Measurements from ENCODE around the gene LNX1. TPM values are rescaled to one million over a fixed set of nuclear protein-coding genes. Genes with fewer than 3 reads are reported as not detected.

The LNX1 gene
- polyA plus RNA-seq, 1 experiment: 2.6 TPM

DNA sequence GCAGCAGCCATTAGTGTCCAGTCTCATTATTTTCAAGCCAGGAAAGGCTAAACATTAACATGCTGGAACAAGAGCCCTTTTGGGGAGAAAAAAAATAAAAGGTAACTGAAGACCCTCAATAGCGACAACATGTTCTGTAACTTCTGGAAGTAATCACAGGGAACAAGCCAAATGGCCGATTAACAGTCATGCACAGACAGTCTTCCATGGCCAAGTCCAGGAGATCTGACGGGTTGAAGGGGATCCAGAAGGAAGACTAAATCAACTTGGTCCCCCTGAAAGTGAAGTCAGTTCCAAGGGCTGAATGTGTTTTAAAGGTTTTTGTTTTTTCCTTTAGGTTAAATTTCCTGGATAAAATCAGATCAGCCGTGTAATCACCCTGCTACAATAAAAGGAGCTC lies 52.5 kb downstream of the LNX1 start:
- no peak for DNase-seq (ENCODE audit: low read depth, low spot score)
- H3K27me3 ChIP-seq (ENCODE audit: control insufficient read depth, insufficient read depth, low read length): no peaks in the 10 kb centered on the region
- POLR2A ChIA-PET: interaction anchor here (1.0 kb wide), 1 partner anchor 54 kb away, joined by 3 read pairs; no protein-coding TSS in a partner anchor
- H3K9me3 ChIP-seq (ENCODE audit: control insufficient read depth, insufficient read depth, low read length): no peaks in the 10 kb centered on the region
- H3K27ac ChIP-seq (ENCODE audit: low read depth, low read length): no peak overlapping the region
- TF ChIP-seq, protein P1, sequence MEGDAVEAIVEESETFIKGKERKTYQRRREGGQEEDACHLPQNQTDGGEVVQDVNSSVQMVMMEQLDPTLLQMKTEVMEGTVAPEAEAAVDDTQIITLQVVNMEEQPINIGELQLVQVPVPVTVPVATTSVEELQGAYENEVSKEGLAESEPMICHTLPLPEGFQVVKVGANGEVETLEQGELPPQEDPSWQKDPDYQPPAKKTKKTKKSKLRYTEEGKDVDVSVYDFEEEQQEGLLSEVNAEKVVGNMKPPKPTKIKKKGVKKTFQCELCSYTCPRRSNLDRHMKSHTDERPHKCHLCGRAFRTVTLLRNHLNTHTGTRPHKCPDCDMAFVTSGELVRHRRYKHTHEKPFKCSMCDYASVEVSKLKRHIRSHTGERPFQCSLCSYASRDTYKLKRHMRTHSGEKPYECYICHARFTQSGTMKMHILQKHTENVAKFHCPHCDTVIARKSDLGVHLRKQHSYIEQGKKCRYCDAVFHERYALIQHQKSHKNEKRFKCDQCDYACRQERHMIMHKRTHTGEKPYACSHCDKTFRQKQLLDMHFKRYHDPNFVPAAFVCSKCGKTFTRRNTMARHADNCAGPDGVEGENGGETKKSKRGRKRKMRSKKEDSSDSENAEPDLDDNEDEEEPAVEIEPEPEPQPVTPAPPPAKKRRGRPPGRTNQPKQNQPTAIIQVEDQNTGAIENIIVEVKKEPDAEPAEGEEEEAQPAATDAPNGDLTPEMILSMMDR (IDR thresholded peaks at IDR 0.05; ENCODE audit: low read depth, low read length): no peak
- no peak overlapping the region for H3K4me3 ChIP-seq (ENCODE audit: low read depth, low read length)
- CTCF ChIA-PET: no interaction called here

DNA sequence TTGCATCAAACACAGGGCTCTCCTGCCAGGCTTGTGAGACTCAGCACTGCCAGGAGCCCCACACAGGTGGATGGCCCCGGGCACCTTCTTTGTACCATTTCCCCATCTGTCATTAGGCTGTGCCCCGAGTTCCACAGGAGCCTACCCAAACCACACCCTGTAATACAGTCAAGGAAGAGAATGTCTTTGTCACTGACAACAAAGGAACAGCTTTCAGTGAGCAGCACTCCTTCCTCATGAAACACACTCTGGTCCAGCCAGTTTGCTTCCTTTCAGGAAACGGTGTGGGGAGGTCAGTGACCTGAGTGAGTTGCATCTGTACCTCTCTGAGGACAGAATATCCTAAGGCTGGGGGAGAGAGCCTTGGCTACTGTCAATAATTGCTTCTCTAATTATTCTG lies 53.7 kb downstream of the LNX1 start:
- CTCF ChIA-PET: no interaction called here
- POLR2A ChIA-PET: interaction anchor here (1.0 kb wide), 1 partner anchor 53 kb away, joined by 3 read pairs; no protein-coding TSS in a partner anchor
- TF ChIP-seq, protein P1 (IDR thresholded peaks at IDR 0.05; ENCODE audit: low read depth, low read length): no peak
- Histone ChIP-seq H3K4me3 (ENCODE audit: low read depth, low read length) (no peak overlapping the region), H3K27me3 (ENCODE audit: control insufficient read depth, insufficient read depth, low read length) (no peaks in the 10 kb centered on the region), H3K27ac (ENCODE audit: low read depth, low read length) (no peak overlapping the region), H3K9me3 (ENCODE audit: control insufficient read depth, insufficient read depth, low read length) (no peaks in the 10 kb centered on the region)
- no peak for DNase-seq (ENCODE audit: low read depth, low spot score)

DNA sequence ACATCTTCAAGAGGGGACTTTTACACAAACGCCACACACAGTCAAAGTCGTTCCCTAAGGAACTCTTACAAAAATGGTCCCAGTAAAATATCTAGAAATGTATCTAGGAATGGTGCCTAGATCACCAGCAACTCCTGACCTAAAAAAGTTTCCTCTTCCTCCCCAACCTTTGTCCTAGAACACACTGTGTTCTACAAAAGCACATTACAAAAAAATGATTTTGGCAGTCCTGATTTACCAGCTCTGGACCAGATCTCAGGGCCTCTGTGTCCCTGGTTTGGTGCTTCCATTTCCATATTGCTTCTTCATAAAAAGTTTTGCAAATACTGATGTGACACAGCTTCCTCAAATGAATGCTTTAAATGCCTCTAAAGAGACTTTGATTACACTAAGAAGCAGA lies 55.0 kb downstream of the LNX1 start:
- DNase-seq (ENCODE audit: low read depth, low spot score): no peak
- H3K27me3 ChIP-seq (ENCODE audit: control insufficient read depth, insufficient read depth, low read length): no peaks in the 10 kb centered on the region
- no peaks in the 10 kb centered on the region for H3K9me3 ChIP-seq (ENCODE audit: control insufficient read depth, insufficient read depth, low read length)
- no peak overlapping the region for H3K27ac ChIP-seq (ENCODE audit: low read depth, low read length)
- ChIA-PET CTCF (no interaction called here), POLR2A (no interaction called here)
- TF ChIP-seq, protein P1 (IDR thresholded peaks at IDR 0.05; ENCODE audit: low read depth, low read length): no peak
- H3K4me3 ChIP-seq (ENCODE audit: low read depth, low read length): no peak overlapping the region

DNA sequence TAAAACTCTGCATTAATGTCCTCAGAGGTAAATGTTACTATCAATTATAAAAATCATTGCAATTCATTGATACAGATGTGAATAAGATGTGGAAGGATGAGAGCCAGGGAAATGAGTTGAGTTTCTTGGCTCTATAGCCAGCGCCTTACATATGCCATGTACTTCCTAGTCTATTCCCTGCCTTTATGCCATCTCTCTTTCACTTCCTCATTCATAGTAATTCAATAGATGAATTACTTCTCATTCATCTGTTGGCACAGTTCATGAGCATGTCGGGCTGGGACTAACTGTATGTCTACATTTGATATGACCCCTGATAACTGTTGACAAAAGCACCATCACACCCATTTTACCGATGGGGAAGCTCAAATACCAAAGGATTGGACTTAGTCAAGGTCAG lies 55.7 kb downstream of the LNX1 start:
- TF ChIP-seq, protein P1 (IDR thresholded peaks at IDR 0.05; ENCODE audit: low read depth, low read length): no peak
- Histone ChIP-seq H3K4me3 (ENCODE audit: low read depth, low read length) (no peak overlapping the region), H3K27ac (ENCODE audit: low read depth, low read length) (no peak overlapping the region), H3K27me3 (ENCODE audit: control insufficient read depth, insufficient read depth, low read length) (no peaks in the 10 kb centered on the region), H3K9me3 (ENCODE audit: control insufficient read depth, insufficient read depth, low read length) (no peaks in the 10 kb centered on the region)
- POLR2A ChIA-PET: no interaction called here
- DNase-seq (ENCODE audit: low read depth, low spot score): no peak
- CTCF ChIA-PET: no interaction called here

DNA sequence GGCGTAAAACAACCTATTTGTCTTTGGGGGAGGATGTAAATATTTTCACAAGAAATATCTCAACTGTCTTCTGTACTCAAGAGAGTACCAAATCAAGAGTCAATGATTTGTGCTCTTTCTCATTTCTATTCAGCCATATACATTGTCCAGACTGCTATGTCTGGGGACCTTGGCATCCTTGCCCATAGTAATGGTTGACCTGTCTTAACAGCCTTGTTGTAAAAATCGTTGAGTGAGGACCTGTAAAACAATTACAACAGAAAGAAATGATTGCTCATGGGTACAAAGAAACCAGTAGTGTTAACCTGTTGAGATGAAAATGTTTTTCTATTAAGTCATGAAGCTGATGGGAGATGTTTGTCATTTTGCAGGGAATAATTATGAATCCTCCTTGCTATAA lies 56.6 kb downstream of the LNX1 start:
- CTCF ChIA-PET: no interaction called here
- DNase-seq (ENCODE audit: low read depth, low spot score): no peak

More for the DNA sequence above, 56.6 kb downstream of the LNX1 start:
- TF ChIP-seq, protein P1 (IDR thresholded peaks at IDR 0.05; ENCODE audit: low read depth, low read length): no peak
- Histone ChIP-seq H3K27me3 (ENCODE audit: control insufficient read depth, insufficient read depth, low read length) (no peaks in the 10 kb centered on the region), H3K9me3 (ENCODE audit: control insufficient read depth, insufficient read depth, low read length) (no peaks in the 10 kb centered on the region), H3K4me3 (ENCODE audit: low read depth, low read length) (no peak overlapping the region), H3K27ac (ENCODE audit: low read depth, low read length) (no peak overlapping the region)
- POLR2A ChIA-PET: no interaction called here
